ENCODE data around the gene TULP4. TPM values are rescaled to one million over a fixed set of nuclear protein-coding genes. Genes with fewer than 3 reads are reported as not detected.

The TULP4 gene
- total and polyA plus RNA-seq, 2 of the 8 experiments (the other 6 are each of a cell fraction or from before 2014, with no cell fraction given) = 7.7 to 51.6 TPM

DNA sequence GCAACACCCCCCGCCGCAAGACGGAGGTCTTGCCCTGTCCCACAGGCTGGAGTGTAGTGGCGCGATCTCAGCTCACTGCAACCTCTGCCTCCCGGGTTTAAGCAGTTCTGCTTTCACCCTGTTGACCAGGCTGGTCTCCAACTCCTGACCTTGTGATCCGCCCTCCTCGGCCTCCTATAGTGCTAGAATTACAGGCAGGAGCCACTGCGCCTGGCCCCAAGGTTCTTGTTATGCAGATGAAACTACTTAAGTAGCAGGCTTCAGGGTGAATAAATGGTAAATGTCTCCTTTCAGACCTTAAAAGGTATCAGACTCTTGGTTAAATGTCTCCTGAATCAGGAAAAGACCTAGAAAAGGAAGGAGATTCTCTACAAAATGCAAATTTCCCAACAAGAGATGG, 152.2 kb downstream of the TULP4 start (continued):
- no peak for TF ChIP-seq PHF8 (conservative IDR thresholded peaks at IDR 0.05; ENCODE audit: low read depth, low read length)
